ENCODE measurements around the gene C19orf81.
"Not testable (repeated sequence)": the region's sequence is repeated elsewhere in the genome, so short reads cannot be mapped to it uniquely, and the experiment has no call there.

DNA sequence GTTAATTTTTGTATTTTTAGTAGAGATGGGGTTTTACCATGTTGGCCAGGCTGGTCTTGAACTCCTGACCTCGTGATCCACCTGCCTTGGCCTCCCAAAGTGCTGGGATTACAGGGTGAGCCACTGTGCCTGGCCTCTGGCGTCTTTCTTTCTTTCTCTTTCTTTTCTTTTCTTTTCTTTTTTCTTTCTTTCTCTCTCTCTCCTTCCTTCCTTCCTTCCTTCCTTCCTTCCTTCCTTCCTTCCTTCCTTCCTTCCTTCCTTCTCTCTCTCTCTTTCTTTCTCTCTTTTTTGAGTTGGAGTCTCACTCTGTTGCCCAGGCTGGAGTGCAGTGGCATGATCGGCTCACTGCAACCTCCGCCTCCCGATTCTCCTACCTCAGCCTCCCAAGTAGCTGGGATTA is 30.1 kb upstream of the C19orf81 start:
- TF ChIP-seq, protein P1, sequence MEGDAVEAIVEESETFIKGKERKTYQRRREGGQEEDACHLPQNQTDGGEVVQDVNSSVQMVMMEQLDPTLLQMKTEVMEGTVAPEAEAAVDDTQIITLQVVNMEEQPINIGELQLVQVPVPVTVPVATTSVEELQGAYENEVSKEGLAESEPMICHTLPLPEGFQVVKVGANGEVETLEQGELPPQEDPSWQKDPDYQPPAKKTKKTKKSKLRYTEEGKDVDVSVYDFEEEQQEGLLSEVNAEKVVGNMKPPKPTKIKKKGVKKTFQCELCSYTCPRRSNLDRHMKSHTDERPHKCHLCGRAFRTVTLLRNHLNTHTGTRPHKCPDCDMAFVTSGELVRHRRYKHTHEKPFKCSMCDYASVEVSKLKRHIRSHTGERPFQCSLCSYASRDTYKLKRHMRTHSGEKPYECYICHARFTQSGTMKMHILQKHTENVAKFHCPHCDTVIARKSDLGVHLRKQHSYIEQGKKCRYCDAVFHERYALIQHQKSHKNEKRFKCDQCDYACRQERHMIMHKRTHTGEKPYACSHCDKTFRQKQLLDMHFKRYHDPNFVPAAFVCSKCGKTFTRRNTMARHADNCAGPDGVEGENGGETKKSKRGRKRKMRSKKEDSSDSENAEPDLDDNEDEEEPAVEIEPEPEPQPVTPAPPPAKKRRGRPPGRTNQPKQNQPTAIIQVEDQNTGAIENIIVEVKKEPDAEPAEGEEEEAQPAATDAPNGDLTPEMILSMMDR (IDR thresholded peaks at IDR 0.05), result not testable (repeated sequence)
- TF ChIP-seq PRDM15 (CRISPR knock-in tag; IDR thresholded peaks at IDR 0.05); NR1H2 (CRISPR knock-in tag; IDR thresholded peaks at IDR 0.05); JUN (CRISPR knock-in tag; IDR thresholded peaks at IDR 0.05); ZNF512 (CRISPR knock-in tag; IDR thresholded peaks at IDR 0.05; ENCODE audit: borderline replicate concordance); ELF4 (CRISPR knock-in tag; IDR thresholded peaks at IDR 0.05; ENCODE audit: low read depth); MYBL2 (CRISPR knock-in tag; IDR thresholded peaks at IDR 0.05); TEAD4 (CRISPR knock-in tag; IDR thresholded peaks at IDR 0.05); FOXP4 (CRISPR knock-in tag; IDR thresholded peaks at IDR 0.05); NR2C2 (CRISPR knock-in tag; IDR thresholded peaks at IDR 0.05); ZNF281 (CRISPR knock-in tag; IDR thresholded peaks at IDR 0.05): not testable (repeated sequence)
- TF ChIP-seq, protein P2, sequence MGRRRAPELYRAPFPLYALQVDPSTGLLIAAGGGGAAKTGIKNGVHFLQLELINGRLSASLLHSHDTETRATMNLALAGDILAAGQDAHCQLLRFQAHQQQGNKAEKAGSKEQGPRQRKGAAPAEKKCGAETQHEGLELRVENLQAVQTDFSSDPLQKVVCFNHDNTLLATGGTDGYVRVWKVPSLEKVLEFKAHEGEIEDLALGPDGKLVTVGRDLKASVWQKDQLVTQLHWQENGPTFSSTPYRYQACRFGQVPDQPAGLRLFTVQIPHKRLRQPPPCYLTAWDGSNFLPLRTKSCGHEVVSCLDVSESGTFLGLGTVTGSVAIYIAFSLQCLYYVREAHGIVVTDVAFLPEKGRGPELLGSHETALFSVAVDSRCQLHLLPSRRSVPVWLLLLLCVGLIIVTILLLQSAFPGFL (CRISPR knock-in tag; IDR thresholded peaks at IDR 0.05; ENCODE audit: borderline replicate concordance), result not testable (repeated sequence)
